ENCODE data around the gene GSPT1.
"Not testable (repeated sequence)": the region's sequence is repeated elsewhere in the genome, so short reads cannot be mapped to it uniquely, and the experiment has no call there.

DNA sequence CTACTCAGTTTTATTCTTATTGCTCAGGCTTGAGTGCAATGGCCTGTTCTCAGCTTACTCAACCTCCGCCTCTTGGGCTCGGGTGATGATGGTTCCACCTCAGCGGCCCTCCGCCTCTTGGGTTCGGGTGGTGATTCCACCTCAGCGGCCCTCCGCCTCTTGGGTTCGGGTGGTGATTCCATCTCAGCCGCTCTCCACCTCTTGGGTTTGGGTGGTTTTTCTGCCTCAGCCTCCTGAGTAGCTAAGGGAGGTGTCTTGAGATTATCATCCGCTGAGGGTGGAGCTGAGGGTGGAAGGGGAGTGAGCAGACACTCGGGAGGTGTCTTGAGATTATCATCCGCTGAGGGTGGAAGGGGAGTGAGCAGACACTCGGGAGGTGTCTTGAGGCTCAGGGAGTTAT, 11.6 kb upstream of the GSPT1 start:
- TF ChIP-seq, protein P1, sequence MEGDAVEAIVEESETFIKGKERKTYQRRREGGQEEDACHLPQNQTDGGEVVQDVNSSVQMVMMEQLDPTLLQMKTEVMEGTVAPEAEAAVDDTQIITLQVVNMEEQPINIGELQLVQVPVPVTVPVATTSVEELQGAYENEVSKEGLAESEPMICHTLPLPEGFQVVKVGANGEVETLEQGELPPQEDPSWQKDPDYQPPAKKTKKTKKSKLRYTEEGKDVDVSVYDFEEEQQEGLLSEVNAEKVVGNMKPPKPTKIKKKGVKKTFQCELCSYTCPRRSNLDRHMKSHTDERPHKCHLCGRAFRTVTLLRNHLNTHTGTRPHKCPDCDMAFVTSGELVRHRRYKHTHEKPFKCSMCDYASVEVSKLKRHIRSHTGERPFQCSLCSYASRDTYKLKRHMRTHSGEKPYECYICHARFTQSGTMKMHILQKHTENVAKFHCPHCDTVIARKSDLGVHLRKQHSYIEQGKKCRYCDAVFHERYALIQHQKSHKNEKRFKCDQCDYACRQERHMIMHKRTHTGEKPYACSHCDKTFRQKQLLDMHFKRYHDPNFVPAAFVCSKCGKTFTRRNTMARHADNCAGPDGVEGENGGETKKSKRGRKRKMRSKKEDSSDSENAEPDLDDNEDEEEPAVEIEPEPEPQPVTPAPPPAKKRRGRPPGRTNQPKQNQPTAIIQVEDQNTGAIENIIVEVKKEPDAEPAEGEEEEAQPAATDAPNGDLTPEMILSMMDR (IDR thresholded peaks at IDR 0.05; ENCODE audit: low read depth, low read length), result not testable (repeated sequence)
- not testable (repeated sequence) for TF ChIP-seq EZH2phosphoT487 (IDR thresholded peaks at IDR 0.05; ENCODE audit: low read depth)
